ENCODE measurements around the gene CHRNB1.

The CHRNB1 gene

DNA sequence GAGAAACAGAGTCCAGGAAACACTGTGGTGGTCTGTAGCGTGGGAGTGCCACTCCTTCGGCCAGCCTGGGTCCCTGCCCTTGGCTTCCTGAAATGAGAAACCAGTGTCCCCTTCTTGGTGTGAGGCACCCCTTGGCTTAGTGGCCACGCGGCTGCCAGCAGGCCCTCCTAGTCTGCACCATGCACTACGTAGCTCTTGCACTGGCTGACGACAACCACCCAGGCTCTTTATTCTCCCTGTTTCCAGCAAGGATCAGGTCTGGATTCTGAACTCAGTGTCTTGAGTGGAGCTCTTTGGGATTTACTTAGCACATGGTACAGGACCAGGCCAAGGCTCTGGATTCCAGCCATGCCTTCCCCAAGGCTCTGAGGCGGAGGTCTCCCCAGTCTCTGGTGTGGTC is 17.3 kb upstream of the CHRNB1 start:
- no peak for DNase-seq (ENCODE audit: extremely low read depth, low read depth)
- TF ChIP-seq, protein P1, sequence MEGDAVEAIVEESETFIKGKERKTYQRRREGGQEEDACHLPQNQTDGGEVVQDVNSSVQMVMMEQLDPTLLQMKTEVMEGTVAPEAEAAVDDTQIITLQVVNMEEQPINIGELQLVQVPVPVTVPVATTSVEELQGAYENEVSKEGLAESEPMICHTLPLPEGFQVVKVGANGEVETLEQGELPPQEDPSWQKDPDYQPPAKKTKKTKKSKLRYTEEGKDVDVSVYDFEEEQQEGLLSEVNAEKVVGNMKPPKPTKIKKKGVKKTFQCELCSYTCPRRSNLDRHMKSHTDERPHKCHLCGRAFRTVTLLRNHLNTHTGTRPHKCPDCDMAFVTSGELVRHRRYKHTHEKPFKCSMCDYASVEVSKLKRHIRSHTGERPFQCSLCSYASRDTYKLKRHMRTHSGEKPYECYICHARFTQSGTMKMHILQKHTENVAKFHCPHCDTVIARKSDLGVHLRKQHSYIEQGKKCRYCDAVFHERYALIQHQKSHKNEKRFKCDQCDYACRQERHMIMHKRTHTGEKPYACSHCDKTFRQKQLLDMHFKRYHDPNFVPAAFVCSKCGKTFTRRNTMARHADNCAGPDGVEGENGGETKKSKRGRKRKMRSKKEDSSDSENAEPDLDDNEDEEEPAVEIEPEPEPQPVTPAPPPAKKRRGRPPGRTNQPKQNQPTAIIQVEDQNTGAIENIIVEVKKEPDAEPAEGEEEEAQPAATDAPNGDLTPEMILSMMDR (IDR thresholded peaks at IDR 0.05; ENCODE audit: low read depth, low read length, missing control alignments): no peak
- no peak overlapping the region for H3K4me3 ChIP-seq (replicated peaks; ENCODE audit: low read depth, low read length)

DNA sequence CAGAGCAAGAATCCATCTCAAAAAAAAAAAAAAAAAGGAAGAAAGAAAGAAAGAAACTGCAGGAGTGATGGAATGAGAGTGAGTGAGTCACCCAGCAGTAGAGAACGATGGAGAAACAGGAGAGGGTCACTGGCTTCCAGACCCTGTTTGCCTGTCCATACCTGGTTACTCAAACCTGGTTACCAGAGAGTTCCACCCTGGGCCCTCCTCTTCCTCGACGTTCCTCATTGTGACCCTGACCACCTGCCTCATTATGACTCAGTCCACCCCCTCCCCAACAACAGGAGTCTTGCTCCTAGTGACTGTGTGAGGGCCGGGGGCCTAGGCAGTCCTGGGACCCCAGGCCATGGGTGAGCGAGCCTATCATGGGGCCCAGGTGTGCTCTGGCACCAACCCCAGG is 16.3 kb upstream of the CHRNB1 start, which contains the start of gene SPEM3:
SPEM3 (plus strand) TSS at position 301 of the 400 bp plus-strand sequence; CDS start at position 347, 46 bp downstream.
- no peak for DNase-seq (ENCODE audit: extremely low read depth, low read depth)
- TF ChIP-seq, protein P1 (IDR thresholded peaks at IDR 0.05; ENCODE audit: low read depth, low read length, missing control alignments): no peak
- H3K4me3 ChIP-seq (replicated peaks; ENCODE audit: low read depth, low read length): no peak within 1 kb of the TSS

DNA sequence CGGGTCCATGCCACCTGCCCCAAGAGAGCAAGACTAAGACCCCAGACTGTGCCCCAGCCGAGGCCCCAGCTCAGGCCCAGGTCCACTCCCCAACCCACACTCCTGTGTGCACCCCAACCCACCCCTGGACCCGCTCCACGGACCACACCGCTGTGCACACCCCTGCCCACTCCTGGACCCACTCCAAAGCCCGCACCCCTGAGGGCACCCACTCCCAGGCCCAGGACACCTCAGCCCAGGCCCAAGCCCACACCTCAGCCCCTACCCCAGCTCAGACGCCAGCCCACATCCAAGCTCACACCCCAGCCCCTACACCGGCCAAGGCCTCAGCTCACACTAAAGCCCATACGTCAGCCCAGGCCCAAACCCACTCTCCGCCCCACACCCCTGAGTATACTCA is 15.1 kb upstream of the CHRNB1 start:
- TF ChIP-seq, protein P1 (IDR thresholded peaks at IDR 0.05; ENCODE audit: low read depth, low read length, missing control alignments): no peak
- no peak overlapping the region for H3K4me3 ChIP-seq (replicated peaks; ENCODE audit: low read depth, low read length)
- DNase-seq (ENCODE audit: extremely low read depth, low read depth): no peak

DNA sequence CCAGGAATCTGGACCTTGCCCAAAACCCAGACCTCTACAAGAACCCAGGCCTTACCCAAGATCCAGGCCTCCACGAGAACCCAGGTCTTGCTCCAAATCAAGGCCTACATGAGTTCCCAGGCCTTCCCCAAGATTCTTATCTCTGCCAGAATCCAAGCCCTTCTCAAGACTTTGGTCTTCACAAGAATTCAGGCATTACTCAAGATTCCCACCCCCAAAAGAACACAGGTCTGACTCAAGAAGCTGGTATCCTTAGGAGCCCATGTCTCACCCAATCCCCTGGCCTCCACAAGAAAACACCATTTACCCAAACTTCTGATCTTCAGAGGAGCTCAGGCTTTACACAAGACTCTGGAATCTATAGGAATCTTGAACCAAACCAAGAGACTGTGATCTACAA is 13.6 kb upstream of the CHRNB1 start:
- no peak overlapping the region for H3K4me3 ChIP-seq (replicated peaks; ENCODE audit: low read depth, low read length)
- no peak for DNase-seq (ENCODE audit: extremely low read depth, low read depth)
- TF ChIP-seq, protein P1 (IDR thresholded peaks at IDR 0.05; ENCODE audit: low read depth, low read length, missing control alignments): no peak

DNA sequence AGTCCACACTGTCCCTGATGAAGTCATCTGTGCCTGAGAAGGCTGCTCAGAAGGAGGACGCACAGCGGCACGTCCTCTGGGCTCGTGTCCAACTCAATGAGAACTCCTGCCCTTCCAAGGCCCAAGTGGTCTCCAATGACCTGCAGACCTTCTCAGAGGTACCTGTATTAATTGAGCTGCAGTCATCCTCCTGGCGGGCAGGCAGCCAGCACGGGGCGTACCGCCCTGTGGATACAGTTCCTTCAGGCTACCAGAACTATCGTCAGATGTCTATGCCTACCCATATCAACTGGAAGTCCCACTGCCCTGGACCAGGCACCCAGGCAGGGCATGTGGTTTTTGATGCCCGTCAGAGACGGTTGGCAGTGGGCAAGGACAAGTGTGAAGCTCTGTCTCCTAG is 12.6 kb upstream of the CHRNB1 start:
- TF ChIP-seq, protein P1 (IDR thresholded peaks at IDR 0.05; ENCODE audit: low read depth, low read length, missing control alignments): no peak
- DNase-seq (ENCODE audit: extremely low read depth, low read depth): no peak
- H3K4me3 ChIP-seq (replicated peaks; ENCODE audit: low read depth, low read length): no peak overlapping the region

DNA sequence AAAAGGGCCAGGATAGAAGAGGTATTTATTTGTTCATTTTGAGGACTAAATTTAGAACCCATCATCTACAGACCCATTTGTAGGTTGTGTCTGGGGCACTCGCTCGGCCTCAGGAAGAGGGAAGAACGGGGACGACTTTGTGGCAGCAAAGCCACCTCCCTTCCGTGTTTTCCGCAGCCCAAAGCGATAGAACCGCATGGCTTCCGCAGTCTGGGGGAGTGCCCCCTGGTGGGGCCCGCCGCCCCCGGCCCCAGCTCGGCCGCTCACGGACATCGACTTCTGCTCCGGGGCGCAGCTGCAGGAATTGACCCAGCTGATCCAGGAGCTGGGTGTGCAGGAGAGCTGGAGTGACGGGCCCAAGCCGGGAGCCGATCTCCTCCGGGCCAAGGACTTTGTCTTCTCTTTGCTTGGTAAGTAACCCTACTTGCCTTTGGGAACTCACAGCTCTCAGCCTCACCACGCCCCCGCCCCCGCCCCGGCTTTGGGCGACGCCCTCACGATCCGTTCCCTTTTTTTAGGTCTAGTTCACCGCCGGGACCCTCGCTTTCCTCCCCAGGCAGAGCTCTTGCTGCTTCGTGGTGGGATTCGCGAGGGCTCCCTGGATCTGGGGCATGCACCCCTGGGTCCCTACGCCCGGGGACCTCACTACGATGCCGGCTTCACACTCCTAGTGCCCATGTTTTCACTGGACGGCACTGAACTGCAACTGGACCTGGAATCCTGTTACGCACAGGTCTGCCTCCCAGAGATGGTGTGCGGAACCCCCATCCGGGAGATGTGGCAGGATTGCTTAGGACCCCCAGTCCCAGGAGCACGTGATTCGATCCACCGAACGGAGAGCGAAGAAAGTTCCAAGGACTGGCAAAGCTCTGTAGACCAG is 8.9 kb upstream of the CHRNB1 start:
- TF ChIP-seq, protein P1 (IDR thresholded peaks at IDR 0.05; ENCODE audit: low read depth, low read length, missing control alignments): peak; percentile 10
- DNase-seq (ENCODE audit: extremely low read depth, low read depth): no peak
- H3K4me3 ChIP-seq (replicated peaks; ENCODE audit: low read depth, low read length): peak overlapping the region; percentile 38
